Measurements from ENCODE around the gene CUX1.

DNA sequence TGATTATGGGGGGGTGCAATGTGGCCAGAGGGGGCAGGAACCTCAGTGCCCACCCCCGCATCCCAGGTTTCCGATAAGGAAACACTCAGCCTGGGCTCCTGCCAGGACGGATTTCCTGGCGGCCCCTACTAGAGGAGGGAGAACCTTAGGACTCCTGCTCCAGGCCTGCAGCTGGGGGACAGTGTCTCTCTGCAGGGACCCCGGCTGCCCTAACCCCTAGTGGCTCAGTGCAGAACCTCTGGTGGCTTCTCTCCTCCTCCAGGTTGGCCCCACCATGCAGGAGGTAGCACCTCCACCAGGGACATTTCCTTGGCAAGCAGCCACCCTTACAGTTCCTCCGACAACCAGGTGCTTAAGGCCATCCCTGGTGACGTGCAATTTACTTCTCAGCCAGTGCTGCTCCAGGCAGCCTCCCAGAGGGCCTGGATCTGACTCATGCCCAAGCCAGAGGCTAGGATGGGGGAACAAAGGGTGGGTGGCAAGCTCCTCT is 501.1 kb downstream of the CUX1 start:
- TF ChIP-seq, protein P1, sequence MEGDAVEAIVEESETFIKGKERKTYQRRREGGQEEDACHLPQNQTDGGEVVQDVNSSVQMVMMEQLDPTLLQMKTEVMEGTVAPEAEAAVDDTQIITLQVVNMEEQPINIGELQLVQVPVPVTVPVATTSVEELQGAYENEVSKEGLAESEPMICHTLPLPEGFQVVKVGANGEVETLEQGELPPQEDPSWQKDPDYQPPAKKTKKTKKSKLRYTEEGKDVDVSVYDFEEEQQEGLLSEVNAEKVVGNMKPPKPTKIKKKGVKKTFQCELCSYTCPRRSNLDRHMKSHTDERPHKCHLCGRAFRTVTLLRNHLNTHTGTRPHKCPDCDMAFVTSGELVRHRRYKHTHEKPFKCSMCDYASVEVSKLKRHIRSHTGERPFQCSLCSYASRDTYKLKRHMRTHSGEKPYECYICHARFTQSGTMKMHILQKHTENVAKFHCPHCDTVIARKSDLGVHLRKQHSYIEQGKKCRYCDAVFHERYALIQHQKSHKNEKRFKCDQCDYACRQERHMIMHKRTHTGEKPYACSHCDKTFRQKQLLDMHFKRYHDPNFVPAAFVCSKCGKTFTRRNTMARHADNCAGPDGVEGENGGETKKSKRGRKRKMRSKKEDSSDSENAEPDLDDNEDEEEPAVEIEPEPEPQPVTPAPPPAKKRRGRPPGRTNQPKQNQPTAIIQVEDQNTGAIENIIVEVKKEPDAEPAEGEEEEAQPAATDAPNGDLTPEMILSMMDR (IDR thresholded peaks at IDR 0.05), result peak in 4 of 6 experiments; percentile 15 to 48 (median 16)
- TF ChIP-seq POLR2A (IDR thresholded peaks at IDR 0.05), result no peak
